Measurements from ENCODE around the gene TUFT1. TPM values are rescaled to one million over a fixed set of nuclear protein-coding genes. Genes with fewer than 3 reads are reported as not detected.
A peak's percentile ranks its signal among the peaks of the same experiment; 100 is the strongest.

The TUFT1 gene
- total and polyA plus RNA-seq, 2 of the 8 experiments (the other 6 are each of a cell fraction or from before 2014, with no cell fraction given): 7.3 to 10.4 TPM

- no peak overlapping the region for H3K4me2 ChIP-seq (ENCODE audit: insufficient read depth in 1 of 2, low read depth in 2 of 2, low read length in 2 of 2)
- no peaks in the 10 kb centered on the region; the same call in 1 of the 2 replicates for H3K79me1 ChIP-seq (ENCODE audit: low read depth, low read length)
- H2BK120ac ChIP-seq (replicated peaks; ENCODE audit: low read depth, low read length): no peak overlapping the region
- H3K27ac ChIP-seq (ENCODE audit: low read depth, low read length): no peak overlapping the region
- H3K36me3 ChIP-seq (ENCODE audit: control insufficient read depth in 2 of 4, insufficient read depth in 4 of 4, low read length in 3 of 4): peaks cover 28 to 63% (median 44%) of the 10 kb centered on the region in 4 experiments
- no peaks in the 10 kb centered on the region for H3K4me1 ChIP-seq (replicated peaks in 1 of 4; ENCODE audit: control insufficient read depth in 3 of 4, insufficient read depth in 4 of 4, low read length in 3 of 4)
- no peak overlapping the region for H2BK20ac ChIP-seq (ENCODE audit: low read length)
- TF ChIP-seq POLR2AphosphoS5 (IDR thresholded peaks at IDR 0.05; ENCODE audit: low read depth, low read length) (no peak), RAD21 (IDR thresholded peaks at IDR 0.05 in 1 of 2, conservative IDR thresholded peaks at IDR 0.05 in 1 of 2; ENCODE audit: low read depth in 2 of 2, low read length in 2 of 2) (peak in 1 of 2 experiments; percentile 10; a peak in 1 of 4 replicates)
- no peak overlapping the region for H3K14ac ChIP-seq (ENCODE audit: insufficient read length)
- no peak overlapping the region for H2AFZ ChIP-seq (ENCODE audit: low read length)
- FAIRE-seq (no peak), DNase-seq (ENCODE audit: low read depth in 1 of 2, low spot score in 2 of 2) (no peak)
- CTCF ChIA-PET (ENCODE audit: partially characterized antibody): interaction anchor here (0.6 to 6.1 kb wide), 3 partner anchors 10 to 313 kb away, joined by 3 to 54 read pairs (median 3); no protein-coding TSS in a partner anchor
- H4K91ac ChIP-seq (replicated peaks; ENCODE audit: insufficient read length, low read length): no peak overlapping the region
- no peak overlapping the region for H3K23ac ChIP-seq (ENCODE audit: insufficient read length)
- no peak overlapping the region for H3K18ac ChIP-seq (ENCODE audit: extremely low read depth, low read length)
- no peak overlapping the region for H2BK5ac ChIP-seq (ENCODE audit: low read depth, low read length)
- H4K5ac ChIP-seq (ENCODE audit: insufficient read length, low read depth, low read length): no peak overlapping the region
- H3K56ac ChIP-seq (replicated peaks; ENCODE audit: insufficient read length, low read depth, low read length): no peak overlapping the region
- H3K4ac ChIP-seq (replicated peaks; ENCODE audit: insufficient read length, low read depth, low read length): no peak overlapping the region
- no peak overlapping the region for H2AK5ac ChIP-seq (ENCODE audit: low read depth, low read length)
- no peak overlapping the region for H2BK15ac ChIP-seq (ENCODE audit: low read length)
- H3K9ac ChIP-seq (replicated peaks in 1 of 4; ENCODE audit: extremely low read depth in 1 of 4, low read depth in 3 of 4, low read length in 3 of 4): no peak overlapping the region
- WGBS, 2 experiments (ENCODE audit: extremely low coverage in 1 of 2, insufficient coverage in 1 of 2, insufficient read length in 1 of 2, insufficient replicate concordance in 2 of 2, low coverage in 1 of 2, low lambda C conversion rate in 2 of 2, missing lambda C conversion rate in 1 of 2): 91% methylated on average over 5 of the region's 5 CpGs; no CpG with 5 or more reads in 1 of the 2 experiments
- POLR2A ChIA-PET (ENCODE audit: partially characterized antibody): interaction anchor here (1.2 to 17.1 kb wide), 3 partner anchors 11 to 124 kb away, joined by 4 to 283 read pairs (median 24); partner anchors contain the start of genes CGN, PSMB4 and TUFT1
- no peak overlapping the region for H3K4me3 ChIP-seq (ENCODE audit: extremely low read depth in 1 of 4, insufficient read depth in 2 of 4, low read depth in 3 of 4, low read length in 4 of 4)
- H4K8ac ChIP-seq (ENCODE audit: extremely low read depth, insufficient read depth, low read length): no peak overlapping the region
- no peaks in the 10 kb centered on the region for H3K79me2 ChIP-seq (ENCODE audit: control insufficient read depth in 1 of 2, insufficient read depth in 2 of 2, low read length in 2 of 2)
- no peak overlapping the region for H2BK12ac ChIP-seq (ENCODE audit: low read depth, low read length)
- no peaks in the 10 kb centered on the region for H3K27me3 ChIP-seq (replicated peaks in 1 of 4; ENCODE audit: control insufficient read depth in 3 of 4, extremely low read depth in 1 of 4, insufficient read depth in 3 of 4, low read length in 3 of 4)
- no peaks in the 10 kb centered on the region for H3K23me2 ChIP-seq (ENCODE audit: low read depth, low read length)
- H3K9me3 ChIP-seq (ENCODE audit: insufficient read depth in 2 of 2, low read depth in 1 of 2, low read length in 1 of 2): no peaks in the 10 kb centered on the region
- peaks cover 0 to 4% of the 10 kb centered on the region in 2 experiments for H4K20me1 ChIP-seq (replicated peaks in 1 of 2; ENCODE audit: control insufficient read depth in 1 of 2, insufficient read depth in 2 of 2, low read length in 2 of 2)
Measured at GRCh38 chr1:151523326-151523725, 16.8 kb upstream of the TUFT1 start.
